Measurements from ENCODE around the gene ZMYND8.

Gene ZMYND8

DNA sequence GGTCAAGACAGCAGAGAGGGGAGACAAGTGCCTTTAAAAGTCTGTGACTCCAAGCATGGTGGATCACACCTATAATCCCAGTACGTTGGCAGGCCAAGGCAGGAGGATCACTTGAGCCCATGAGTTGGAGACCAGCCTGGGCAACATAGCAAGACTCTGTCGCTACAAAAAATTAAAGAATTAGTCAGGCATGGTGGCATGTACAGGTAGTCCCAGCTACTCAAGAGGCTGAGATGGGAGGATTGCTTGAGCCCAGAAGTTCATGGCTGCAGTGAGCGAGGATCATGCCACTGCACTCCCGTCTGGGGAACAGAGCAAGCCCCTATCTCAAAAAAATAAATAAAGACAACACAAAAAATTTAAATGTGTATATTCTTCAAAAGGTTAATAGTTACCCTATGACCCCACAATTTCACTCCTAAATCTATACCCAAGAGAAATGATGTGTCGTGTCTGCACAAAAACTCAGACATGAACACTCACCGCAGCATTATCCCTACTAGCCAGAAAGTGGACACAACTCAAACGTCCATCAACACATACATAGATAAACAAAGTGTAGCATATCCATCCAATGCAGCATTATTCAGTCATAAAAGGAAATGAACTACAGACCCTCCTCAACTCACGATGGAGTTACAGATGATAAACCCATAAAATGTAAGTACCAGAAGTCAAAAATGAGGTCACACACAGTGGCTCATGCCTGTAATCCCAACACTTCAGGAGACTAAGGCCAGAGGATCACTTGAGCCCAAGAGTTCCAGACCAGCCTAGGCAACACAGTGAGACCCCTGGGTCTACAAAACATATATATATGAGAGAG is 23.9 kb downstream of the ZMYND8 start:
- no peaks in the 10 kb centered on the region for H3K9me3 ChIP-seq (ENCODE audit: insufficient read depth, low read length)
- no peak overlapping the region for H3K9ac ChIP-seq (ENCODE audit: insufficient read length, low read depth)
- H3K4me3 ChIP-seq (ENCODE audit: insufficient read length, low read depth) = no peak overlapping the region
- TF ChIP-seq YY1 (IDR thresholded peaks at IDR 0.05; ENCODE audit: insufficient read depth, insufficient read length) (no peak), SUZ12 (IDR thresholded peaks at IDR 0.05; ENCODE audit: extremely low read depth, insufficient read depth, insufficient read length) (no peak), ZNF274 (IDR thresholded peaks at IDR 0.05; ENCODE audit: low read depth, low read length) (no peak)
- peaks cover 30% of the 10 kb centered on the region for H3K36me3 ChIP-seq (ENCODE audit: insufficient read depth, insufficient read length, low read length)
- peaks cover 12% of the 10 kb centered on the region for H3K4me1 ChIP-seq (ENCODE audit: insufficient read depth, insufficient read length)
- DNase-seq (ENCODE audit: low read depth, low spot score) = no peak
- no peaks in the 10 kb centered on the region for H3K27me3 ChIP-seq (ENCODE audit: insufficient read depth, insufficient read length)

DNA sequence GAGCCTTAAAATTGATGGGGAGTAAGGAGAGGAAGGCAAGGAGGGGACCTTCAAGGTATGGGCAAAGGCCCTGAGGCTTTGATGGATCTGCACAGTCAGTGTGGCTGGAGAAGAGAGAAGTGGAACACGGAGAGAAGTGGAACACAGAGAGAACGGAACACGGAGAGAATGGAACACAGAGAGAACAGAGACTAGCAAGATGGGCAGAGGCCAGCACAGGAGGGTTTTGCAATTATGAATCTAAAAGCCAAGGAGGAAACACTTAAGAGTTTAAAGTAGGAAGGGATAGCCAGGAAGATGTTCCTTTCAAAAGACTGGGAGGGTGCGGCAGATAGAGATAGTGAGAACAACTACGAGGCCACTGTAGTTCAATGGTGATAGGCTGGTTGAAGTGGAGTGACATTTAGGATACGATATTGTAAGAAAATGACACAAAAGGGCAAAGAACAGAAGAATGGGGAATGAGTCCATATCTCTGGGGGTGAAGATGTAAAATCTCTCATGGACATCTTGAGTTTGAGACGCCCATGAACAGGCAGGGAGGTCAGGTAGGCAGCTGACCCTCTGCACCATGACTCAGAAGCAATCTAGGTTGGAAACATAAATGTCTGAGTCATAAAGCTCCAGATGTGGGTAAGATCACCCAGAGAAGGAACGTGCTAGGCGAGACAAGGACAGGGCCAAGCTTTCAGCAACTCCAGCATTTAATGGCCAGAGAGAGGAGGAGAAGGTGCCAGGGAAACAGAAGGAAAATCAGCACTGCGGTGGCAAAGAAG is 25.4 kb downstream of the ZMYND8 start:
- no peak for DNase-seq (ENCODE audit: low read depth, low spot score)
- H3K9me3 ChIP-seq (ENCODE audit: insufficient read depth, low read length) = no peaks in the 10 kb centered on the region
- no peaks in the 10 kb centered on the region for H3K27me3 ChIP-seq (ENCODE audit: insufficient read depth, insufficient read length)
- no peak overlapping the region for H3K4me3 ChIP-seq (ENCODE audit: insufficient read length, low read depth)
- no peak overlapping the region for H3K9ac ChIP-seq (ENCODE audit: insufficient read length, low read depth)
- H3K4me1 ChIP-seq (ENCODE audit: insufficient read depth, insufficient read length) = peaks cover 7% of the 10 kb centered on the region
- peaks cover 29% of the 10 kb centered on the region for H3K36me3 ChIP-seq (ENCODE audit: insufficient read depth, insufficient read length, low read length)
- no peak for TF ChIP-seq SUZ12 (IDR thresholded peaks at IDR 0.05; ENCODE audit: extremely low read depth, insufficient read depth, insufficient read length)
- no peak for TF ChIP-seq YY1 (IDR thresholded peaks at IDR 0.05; ENCODE audit: insufficient read depth, insufficient read length)
- no peak for TF ChIP-seq ZNF274 (IDR thresholded peaks at IDR 0.05; ENCODE audit: low read depth, low read length)

DNA sequence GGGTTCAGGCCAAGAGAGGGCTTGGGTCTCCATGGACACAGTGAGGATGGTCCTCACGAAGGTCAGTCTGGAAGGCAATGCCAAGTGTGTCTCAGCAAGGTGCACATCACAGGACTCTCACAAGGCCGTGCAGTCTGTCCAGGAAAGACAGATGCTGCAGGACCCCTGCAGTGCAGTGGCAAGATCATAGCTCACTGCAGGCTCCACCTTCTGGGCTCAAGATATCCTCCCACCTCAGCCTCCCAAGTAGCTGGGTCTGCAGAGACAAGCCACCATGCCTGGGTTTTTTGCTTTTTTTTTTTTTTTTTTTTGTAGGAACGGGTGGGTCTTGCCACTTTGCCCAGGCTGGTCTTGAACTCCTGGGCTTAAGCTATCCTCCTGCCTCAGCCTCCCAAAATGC is 26.4 kb downstream of the ZMYND8 start:
- Histone ChIP-seq H3K9ac (ENCODE audit: insufficient read length, low read depth) (no peak overlapping the region), H3K4me1 (ENCODE audit: insufficient read depth, insufficient read length) (peaks cover 7% of the 10 kb centered on the region), H3K36me3 (ENCODE audit: insufficient read depth, insufficient read length, low read length) (peaks cover 31% of the 10 kb centered on the region)

GRCh38 chr20:47328129-47328528 is 28.4 kb downstream of the ZMYND8 start:
- H3K9ac ChIP-seq (ENCODE audit: insufficient read length, low read depth) = no peak overlapping the region
- H3K4me3 ChIP-seq (ENCODE audit: insufficient read length, low read depth) = no peak overlapping the region
- TF ChIP-seq YY1 (IDR thresholded peaks at IDR 0.05; ENCODE audit: insufficient read depth, insufficient read length) (no peak), SUZ12 (IDR thresholded peaks at IDR 0.05; ENCODE audit: extremely low read depth, insufficient read depth, insufficient read length) (no peak), ZNF274 (IDR thresholded peaks at IDR 0.05; ENCODE audit: low read depth, low read length) (no peak)
- no peaks in the 10 kb centered on the region for H3K27me3 ChIP-seq (ENCODE audit: insufficient read depth, insufficient read length)
- peaks cover 9% of the 10 kb centered on the region for H3K4me1 ChIP-seq (ENCODE audit: insufficient read depth, insufficient read length)
- no peaks in the 10 kb centered on the region for H3K9me3 ChIP-seq (ENCODE audit: insufficient read depth, low read length)
- peaks cover 30% of the 10 kb centered on the region for H3K36me3 ChIP-seq (ENCODE audit: insufficient read depth, insufficient read length, low read length)
- DNase-seq (ENCODE audit: low read depth, low spot score) = no peak

More for the DNA sequence above, 26.4 kb downstream of the ZMYND8 start:
- Histone ChIP-seq H3K9me3 (ENCODE audit: insufficient read depth, low read length) (no peaks in the 10 kb centered on the region), H3K27me3 (ENCODE audit: insufficient read depth, insufficient read length) (no peaks in the 10 kb centered on the region), H3K4me3 (ENCODE audit: insufficient read length, low read depth) (no peak overlapping the region)
- TF ChIP-seq YY1 (IDR thresholded peaks at IDR 0.05; ENCODE audit: insufficient read depth, insufficient read length) (no peak), SUZ12 (IDR thresholded peaks at IDR 0.05; ENCODE audit: extremely low read depth, insufficient read depth, insufficient read length) (no peak), ZNF274 (IDR thresholded peaks at IDR 0.05; ENCODE audit: low read depth, low read length) (no peak)
- DNase-seq (ENCODE audit: low read depth, low spot score) = no peak

DNA sequence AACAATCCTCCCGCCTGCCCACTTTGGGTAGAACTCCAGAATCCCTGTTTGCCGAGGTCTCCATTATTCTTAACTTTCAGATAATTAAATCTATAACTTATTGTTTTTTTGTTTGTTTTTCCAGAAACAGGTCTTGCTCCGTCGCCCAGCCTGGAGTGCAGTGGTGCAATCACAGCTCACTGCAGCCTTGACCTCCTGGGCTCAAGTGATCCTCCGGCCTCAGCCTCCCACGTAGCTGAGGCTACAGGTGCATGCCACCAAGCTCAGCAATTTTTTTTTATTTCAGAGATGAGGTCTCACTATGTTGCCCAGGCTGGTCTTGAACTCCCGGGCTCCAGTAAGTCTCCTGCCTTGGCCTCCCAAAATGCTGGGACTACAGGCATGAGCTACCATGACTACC is 28.8 kb downstream of the ZMYND8 start:
- Histone ChIP-seq H3K36me3 (ENCODE audit: insufficient read depth, insufficient read length, low read length) (peaks cover 29% of the 10 kb centered on the region), H3K9me3 (ENCODE audit: insufficient read depth, low read length) (no peaks in the 10 kb centered on the region), H3K4me1 (ENCODE audit: insufficient read depth, insufficient read length) (peaks cover 11% of the 10 kb centered on the region), H3K9ac (ENCODE audit: insufficient read length, low read depth) (no peak overlapping the region), H3K4me3 (ENCODE audit: insufficient read length, low read depth) (no peak overlapping the region), H3K27me3 (ENCODE audit: insufficient read depth, insufficient read length) (no peaks in the 10 kb centered on the region)
- TF ChIP-seq ZNF274 (IDR thresholded peaks at IDR 0.05; ENCODE audit: low read depth, low read length) = no peak
- DNase-seq (ENCODE audit: low read depth, low spot score) = no peak

- H3K9me3 ChIP-seq (ENCODE audit: insufficient read depth, low read length) = no peaks in the 10 kb centered on the region
- no peak for TF ChIP-seq ZNF274 (IDR thresholded peaks at IDR 0.05; ENCODE audit: low read depth, low read length)
- no peak for TF ChIP-seq SUZ12 (IDR thresholded peaks at IDR 0.05; ENCODE audit: extremely low read depth, insufficient read depth, insufficient read length)
- no peak for TF ChIP-seq YY1 (IDR thresholded peaks at IDR 0.05; ENCODE audit: insufficient read depth, insufficient read length)
- peaks cover 14% of the 10 kb centered on the region for H3K4me1 ChIP-seq (ENCODE audit: insufficient read depth, insufficient read length)
- no peak overlapping the region for H3K4me3 ChIP-seq (ENCODE audit: insufficient read length, low read depth)
- DNase-seq (ENCODE audit: low read depth, low spot score) = no peak
- no peaks in the 10 kb centered on the region for H3K27me3 ChIP-seq (ENCODE audit: insufficient read depth, insufficient read length)
- H3K36me3 ChIP-seq (ENCODE audit: insufficient read depth, insufficient read length, low read length) = peaks cover 25% of the 10 kb centered on the region
- no peak overlapping the region for H3K9ac ChIP-seq (ENCODE audit: insufficient read length, low read depth)
Measured at GRCh38 chr20:47326658-47327268, 29.7 kb downstream of the ZMYND8 start.

GRCh38 chr20:47325242-47325641 is 31.3 kb downstream of the ZMYND8 start:
- H3K4me1 ChIP-seq (ENCODE audit: insufficient read depth, insufficient read length) = peaks cover 19% of the 10 kb centered on the region
- DNase-seq (ENCODE audit: low read depth, low spot score) = no peak
- H3K9ac ChIP-seq (ENCODE audit: insufficient read length, low read depth) = no peak overlapping the region
- no peaks in the 10 kb centered on the region for H3K27me3 ChIP-seq (ENCODE audit: insufficient read depth, insufficient read length)
- H3K9me3 ChIP-seq (ENCODE audit: insufficient read depth, low read length) = no peaks in the 10 kb centered on the region
- no peak overlapping the region for H3K4me3 ChIP-seq (ENCODE audit: insufficient read length, low read depth)
- H3K36me3 ChIP-seq (ENCODE audit: insufficient read depth, insufficient read length, low read length) = peaks cover 21% of the 10 kb centered on the region
- TF ChIP-seq ZNF274 (IDR thresholded peaks at IDR 0.05; ENCODE audit: low read depth, low read length) (no peak), YY1 (IDR thresholded peaks at IDR 0.05; ENCODE audit: insufficient read depth, insufficient read length) (no peak), SUZ12 (IDR thresholded peaks at IDR 0.05; ENCODE audit: extremely low read depth, insufficient read depth, insufficient read length) (no peak)

Data from NT2/D1 (cell line).